Limb (tissue), 2 donors: ENCODE measurements around the gene PIK3CD.
A peak's percentile ranks its signal among the peaks of the same experiment; 100 is the strongest.

Experiments
- DNase-seq, 2 donors: peaks; one replicate each; pipeline ENCODE4 v3.0.0-alpha.2; 2016; ENCODE audit errors: extremely low spot score in 2 of 2

PIK3CD gene

GRCh38 chr1:9766759-9767442 is 115.4 kb downstream of the PIK3CD start:
- no peak for DNase-seq

- peak in 1 of 2 donors; percentile 32 for DNase-seq
Measured at GRCh38 chr1:9767964-9768668, 116.6 kb downstream of the PIK3CD start.

GRCh38 chr1:9768983-9769382 is 117.5 kb downstream of the PIK3CD start:
- DNase-seq, result no peak

GRCh38 chr1:9770298-9770697 is 118.8 kb downstream of the PIK3CD start:
- DNase-seq, result no peak

GRCh38 chr1:9774712-9775679 is 123.5 kb downstream of the PIK3CD start:
- DNase-seq, result no peak

GRCh38 chr1:9776685-9777084 is 125.2 kb downstream of the PIK3CD start:
- no peak for DNase-seq
